Measurements from ENCODE around the gene STPG3.

Gene STPG3

DNA sequence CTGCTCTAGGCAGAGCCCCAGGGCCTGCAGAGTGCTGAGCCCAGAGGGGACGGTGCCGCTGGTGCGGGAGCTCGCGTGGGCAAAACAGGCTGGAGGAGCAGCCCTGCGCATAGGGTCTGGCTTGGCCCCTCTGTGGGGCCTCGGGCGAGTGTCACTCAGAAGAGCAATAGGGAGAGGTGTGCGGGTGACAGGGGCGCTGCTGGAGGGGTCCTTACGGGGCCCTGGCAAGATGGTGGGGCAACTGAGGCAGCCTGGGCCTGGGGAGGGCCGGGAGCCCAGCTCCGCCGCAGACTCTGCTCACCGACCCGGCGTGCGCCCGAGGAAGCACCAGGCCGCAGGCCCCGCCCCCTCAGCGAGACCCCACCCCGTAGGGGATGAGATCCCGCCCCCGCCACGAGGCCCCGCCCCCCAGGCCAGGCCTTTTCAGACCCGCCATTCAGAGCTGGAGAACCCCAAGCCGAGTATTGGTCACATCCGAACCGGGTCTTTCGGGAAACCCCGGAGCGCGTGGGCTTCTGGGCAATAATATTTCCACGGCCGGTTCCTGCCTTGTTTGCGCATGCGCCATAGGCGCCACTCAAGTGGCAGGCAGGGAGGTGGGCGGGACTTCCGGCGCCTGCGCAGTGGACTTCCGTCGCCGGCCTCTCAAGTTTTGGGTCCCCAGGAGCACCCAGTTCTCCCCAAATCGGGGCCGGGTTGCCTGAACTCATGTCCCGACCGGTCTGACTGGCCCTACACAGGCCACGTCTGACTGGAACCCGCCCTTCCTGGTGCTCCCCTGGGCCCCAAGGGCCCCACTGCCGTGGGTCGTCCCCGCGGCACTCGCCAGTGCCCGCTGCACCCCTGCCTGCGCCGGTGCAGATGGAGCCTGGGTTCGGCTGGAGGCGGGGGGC is 27.8 kb upstream of the STPG3 start:
- H3K27me3 ChIP-seq (replicated peaks): no peaks in the 10 kb centered on the region

GRCh38 chr9:137224830-137225694 is 26.0 kb upstream of the STPG3 start, which contains the start of gene CYSRT1:
TSS of gene CYSRT1 (plus strand) at chr9:137225174. CDS start at chr9:137225622, 448 bp downstream.
- no peak for DNase-seq
- in situ Hi-C loops (cut with HindIII; ENCODE audit: low pct_ligation_motif_present, low sequenced_read_pairs): no loop called here
- Histone ChIP-seq H3K27ac (no peak within 1 kb of the TSS), H3K36me3 (replicated peaks) (no peaks in the 10 kb centered on the region), H3K27me3 (replicated peaks) (no peaks in the 10 kb centered on the region), H3K4me3 (ENCODE audit: low read depth, low read length) (peak within 1 kb of the TSS; percentile 77)
- TF ChIP-seq, protein P1, sequence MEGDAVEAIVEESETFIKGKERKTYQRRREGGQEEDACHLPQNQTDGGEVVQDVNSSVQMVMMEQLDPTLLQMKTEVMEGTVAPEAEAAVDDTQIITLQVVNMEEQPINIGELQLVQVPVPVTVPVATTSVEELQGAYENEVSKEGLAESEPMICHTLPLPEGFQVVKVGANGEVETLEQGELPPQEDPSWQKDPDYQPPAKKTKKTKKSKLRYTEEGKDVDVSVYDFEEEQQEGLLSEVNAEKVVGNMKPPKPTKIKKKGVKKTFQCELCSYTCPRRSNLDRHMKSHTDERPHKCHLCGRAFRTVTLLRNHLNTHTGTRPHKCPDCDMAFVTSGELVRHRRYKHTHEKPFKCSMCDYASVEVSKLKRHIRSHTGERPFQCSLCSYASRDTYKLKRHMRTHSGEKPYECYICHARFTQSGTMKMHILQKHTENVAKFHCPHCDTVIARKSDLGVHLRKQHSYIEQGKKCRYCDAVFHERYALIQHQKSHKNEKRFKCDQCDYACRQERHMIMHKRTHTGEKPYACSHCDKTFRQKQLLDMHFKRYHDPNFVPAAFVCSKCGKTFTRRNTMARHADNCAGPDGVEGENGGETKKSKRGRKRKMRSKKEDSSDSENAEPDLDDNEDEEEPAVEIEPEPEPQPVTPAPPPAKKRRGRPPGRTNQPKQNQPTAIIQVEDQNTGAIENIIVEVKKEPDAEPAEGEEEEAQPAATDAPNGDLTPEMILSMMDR (IDR thresholded peaks at IDR 0.05; ENCODE audit: low read depth, low read length, missing control alignments): no peak

More for the DNA sequence above, 27.8 kb upstream of the STPG3 start:
- in situ Hi-C loops (cut with HindIII; ENCODE audit: low pct_ligation_motif_present, low sequenced_read_pairs): no loop called here
- Histone ChIP-seq H3K36me3 (replicated peaks) (no peaks in the 10 kb centered on the region), H3K27ac (peak overlapping the region; percentile 66), H3K4me3 (ENCODE audit: low read depth, low read length) (peak overlapping the region; percentile 77)
- TF ChIP-seq, protein P1 (IDR thresholded peaks at IDR 0.05; ENCODE audit: low read depth, low read length, missing control alignments): no peak
- DNase-seq: peak; percentile 98

GRCh38 chr9:137225699-137226331 is 25.3 kb upstream of the STPG3 start:
- no peaks in the 10 kb centered on the region for H3K36me3 ChIP-seq (replicated peaks)
- TF ChIP-seq, protein P1 (IDR thresholded peaks at IDR 0.05; ENCODE audit: low read depth, low read length, missing control alignments): no peak
- DNase-seq: no peak
- in situ Hi-C loops (cut with HindIII; ENCODE audit: low pct_ligation_motif_present, low sequenced_read_pairs): no loop called here
- no peaks in the 10 kb centered on the region for H3K27me3 ChIP-seq (replicated peaks)
- no peak overlapping the region for H3K27ac ChIP-seq
- no peak overlapping the region for H3K4me3 ChIP-seq (ENCODE audit: low read depth, low read length)

- in situ Hi-C loops (cut with HindIII; ENCODE audit: low pct_ligation_motif_present, low sequenced_read_pairs): no loop called here
- Histone ChIP-seq H3K4me3 (ENCODE audit: low read depth, low read length) (no peak overlapping the region), H3K36me3 (replicated peaks) (no peaks in the 10 kb centered on the region), H3K27ac (no peak overlapping the region), H3K27me3 (replicated peaks) (no peaks in the 10 kb centered on the region)
- DNase-seq: no peak
- TF ChIP-seq, protein P1 (IDR thresholded peaks at IDR 0.05; ENCODE audit: low read depth, low read length, missing control alignments): no peak
Measured at GRCh38 chr9:137226338-137227053, 24.6 kb upstream of the STPG3 start.

Data from brain microvascular endothelial cell (primary cell).